ENCODE results near the gene FANK1. TPM values are rescaled to one million over a fixed set of nuclear protein-coding genes. Genes with fewer than 3 reads are reported as not detected.

Gene FANK1
- total RNA-seq, 1 experiment from 2014 or later = 1.4 TPM

- POLR2A ChIA-PET (ENCODE audit: low non-redundant PET) = no interaction called here
- H3K36me3 ChIP-seq (ENCODE audit: insufficient read depth, low read length, poor library complexity, severe bottlenecking) = no peaks in the 10 kb centered on the region
- CTCF ChIA-PET = no interaction called here
- peaks cover 7% of the 10 kb centered on the region for H3K4me1 ChIP-seq (ENCODE audit: insufficient read depth, low read length, poor library complexity, severe bottlenecking)
- no peaks in the 10 kb centered on the region for H3K27me3 ChIP-seq (replicated peaks; ENCODE audit: insufficient read depth, low read depth, low read length, poor library complexity)
- no peak overlapping the region for H3K4me3 ChIP-seq (ENCODE audit: low read depth, low read length, poor library complexity, severe bottlenecking)
- H3K27ac ChIP-seq (ENCODE audit: low read depth, low read length, poor library complexity, severe bottlenecking) = no peak overlapping the region
- intact Hi-C loops (cut with micrococcal nuclease; ENCODE audit: unreplicated experiment) = no loop called here
- BruUV-seq (replicated peaks) = no TSS peak
- no peak for TF ChIP-seq CTCF (conservative IDR thresholded peaks at IDR 0.05; ENCODE audit: low read depth, low read length)
- no peak for TF ChIP-seq EZH2 (IDR thresholded peaks at IDR 0.05; ENCODE audit: borderline replicate concordance, low read depth, low read length, poor library complexity, severe bottlenecking)
- no peaks in the 10 kb centered on the region for H3K9me3 ChIP-seq (ENCODE audit: low read depth, low read length, poor library complexity, severe bottlenecking)
- DNase-seq (ENCODE audit: low spot score) = no peak
These were observed 146.0 kb downstream of the FANK1 start for GRCh38 chr10:126042354-126042753.

- no TSS peak for BruUV-seq (replicated peaks)
- H3K4me1 ChIP-seq (ENCODE audit: insufficient read depth, low read length, poor library complexity, severe bottlenecking) = peaks cover 7% of the 10 kb centered on the region
- H3K9me3 ChIP-seq (ENCODE audit: low read depth, low read length, poor library complexity, severe bottlenecking) = no peaks in the 10 kb centered on the region
- DNase-seq (ENCODE audit: low spot score) = no peak
- intact Hi-C loops (cut with micrococcal nuclease; ENCODE audit: unreplicated experiment) = no loop called here
- ChIA-PET CTCF (no interaction called here), POLR2A (ENCODE audit: low non-redundant PET) (no interaction called here)
- TF ChIP-seq CTCF (conservative IDR thresholded peaks at IDR 0.05; ENCODE audit: low read depth, low read length) = no peak
- TF ChIP-seq EZH2 (IDR thresholded peaks at IDR 0.05; ENCODE audit: borderline replicate concordance, low read depth, low read length, poor library complexity, severe bottlenecking) = no peak
- H3K4me3 ChIP-seq (ENCODE audit: low read depth, low read length, poor library complexity, severe bottlenecking) = no peak overlapping the region
- no peaks in the 10 kb centered on the region for H3K36me3 ChIP-seq (ENCODE audit: insufficient read depth, low read length, poor library complexity, severe bottlenecking)
- no peak overlapping the region for H3K27ac ChIP-seq (ENCODE audit: low read depth, low read length, poor library complexity, severe bottlenecking)
- H3K27me3 ChIP-seq (replicated peaks; ENCODE audit: insufficient read depth, low read depth, low read length, poor library complexity) = no peaks in the 10 kb centered on the region
These were observed 146.5 kb downstream of the FANK1 start for GRCh38 chr10:126042906-126043305.

- CTCF ChIA-PET = no interaction called here
- Histone ChIP-seq H3K4me3 (ENCODE audit: low read depth, low read length, poor library complexity, severe bottlenecking) (no peak overlapping the region), H3K36me3 (ENCODE audit: insufficient read depth, low read length, poor library complexity, severe bottlenecking) (no peaks in the 10 kb centered on the region), H3K4me1 (ENCODE audit: insufficient read depth, low read length, poor library complexity, severe bottlenecking) (peaks cover 7% of the 10 kb centered on the region), H3K9me3 (ENCODE audit: low read depth, low read length, poor library complexity, severe bottlenecking) (no peaks in the 10 kb centered on the region), H3K27me3 (replicated peaks; ENCODE audit: insufficient read depth, low read depth, low read length, poor library complexity) (no peaks in the 10 kb centered on the region), H3K27ac (ENCODE audit: low read depth, low read length, poor library complexity, severe bottlenecking) (no peak overlapping the region)
- intact Hi-C loops (cut with micrococcal nuclease; ENCODE audit: unreplicated experiment) = no loop called here
- DNase-seq (ENCODE audit: low spot score) = peak; percentile 15
- POLR2A ChIA-PET (ENCODE audit: low non-redundant PET) = no interaction called here
- TF ChIP-seq CTCF (conservative IDR thresholded peaks at IDR 0.05; ENCODE audit: low read depth, low read length) (no peak), EZH2 (IDR thresholded peaks at IDR 0.05; ENCODE audit: borderline replicate concordance, low read depth, low read length, poor library complexity, severe bottlenecking) (no peak)
- BruUV-seq (replicated peaks) = no TSS peak
These were observed 147.0 kb downstream of the FANK1 start for GRCh38 chr10:126043389-126043788.
